GM19452 (cell line): Measurements from ENCODE around the gene AKAP11.
"Not testable (repeated sequence)": the region's sequence is repeated elsewhere in the genome, so short reads cannot be mapped to it uniquely, and the experiment has no call there.

Experiments
- ATAC-seq: cut with Tn5 transposase; IDR thresholded peaks from one replicate; pipeline ENCODE4 v1.9.1; 2021; ENCODE audit not compliant: unreplicated experiment

The AKAP11 gene, protein sequence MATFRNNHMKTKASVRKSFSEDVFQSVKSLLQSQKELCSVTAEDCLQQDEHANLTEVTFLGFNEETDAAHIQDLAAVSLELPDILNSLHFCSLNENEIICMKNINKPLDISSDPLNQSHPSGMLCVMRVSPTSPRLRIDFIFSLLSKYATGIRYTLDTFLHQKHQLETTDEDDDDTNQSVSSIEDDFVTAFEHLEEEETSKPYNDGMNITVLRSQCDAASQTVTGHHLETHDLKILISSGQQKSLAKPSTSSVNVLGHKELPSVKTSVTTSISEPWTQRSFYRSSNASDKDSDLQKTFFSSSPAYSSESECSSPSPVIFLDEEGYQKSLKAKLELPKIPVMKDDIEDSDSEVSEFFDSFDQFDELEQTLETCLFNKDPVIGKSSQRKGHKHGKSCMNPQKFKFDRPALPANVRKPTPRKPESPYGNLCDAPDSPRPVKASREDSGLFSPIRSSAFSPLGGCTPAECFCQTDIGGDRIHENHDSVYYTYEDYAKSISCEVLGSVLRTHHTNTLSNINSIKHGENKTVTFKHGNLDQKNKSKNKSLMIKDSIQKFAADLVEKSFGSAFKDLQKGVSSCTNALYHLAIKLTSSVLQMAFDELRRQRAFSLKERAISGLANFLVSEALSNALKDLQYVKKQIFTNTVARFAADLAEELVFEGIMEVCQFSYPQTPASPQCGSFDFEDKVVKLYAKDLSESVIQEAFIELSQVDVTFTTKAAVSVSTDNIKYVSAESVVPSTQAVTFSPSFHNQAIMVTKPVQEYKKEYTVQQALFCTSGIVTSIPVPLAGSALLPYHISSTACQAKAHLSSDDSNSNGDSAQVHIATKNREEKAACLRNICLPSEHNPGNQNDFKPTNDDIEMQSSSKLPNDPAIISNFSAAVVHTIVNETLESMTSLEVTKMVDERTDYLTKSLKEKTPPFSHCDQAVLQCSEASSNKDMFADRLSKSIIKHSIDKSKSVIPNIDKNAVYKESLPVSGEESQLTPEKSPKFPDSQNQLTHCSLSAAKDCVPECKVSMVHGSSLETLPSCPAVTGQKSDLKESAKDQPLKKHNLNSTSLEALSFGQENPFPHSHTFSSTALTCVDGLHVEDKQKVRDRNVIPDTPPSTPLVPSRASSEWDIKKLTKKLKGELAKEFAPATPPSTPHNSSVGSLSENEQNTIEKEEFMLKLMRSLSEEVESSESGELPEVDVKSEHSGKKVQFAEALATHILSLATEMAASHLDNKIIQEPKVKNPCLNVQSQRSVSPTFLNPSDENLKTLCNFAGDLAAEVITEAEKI (N-terminal part only)

DNA sequence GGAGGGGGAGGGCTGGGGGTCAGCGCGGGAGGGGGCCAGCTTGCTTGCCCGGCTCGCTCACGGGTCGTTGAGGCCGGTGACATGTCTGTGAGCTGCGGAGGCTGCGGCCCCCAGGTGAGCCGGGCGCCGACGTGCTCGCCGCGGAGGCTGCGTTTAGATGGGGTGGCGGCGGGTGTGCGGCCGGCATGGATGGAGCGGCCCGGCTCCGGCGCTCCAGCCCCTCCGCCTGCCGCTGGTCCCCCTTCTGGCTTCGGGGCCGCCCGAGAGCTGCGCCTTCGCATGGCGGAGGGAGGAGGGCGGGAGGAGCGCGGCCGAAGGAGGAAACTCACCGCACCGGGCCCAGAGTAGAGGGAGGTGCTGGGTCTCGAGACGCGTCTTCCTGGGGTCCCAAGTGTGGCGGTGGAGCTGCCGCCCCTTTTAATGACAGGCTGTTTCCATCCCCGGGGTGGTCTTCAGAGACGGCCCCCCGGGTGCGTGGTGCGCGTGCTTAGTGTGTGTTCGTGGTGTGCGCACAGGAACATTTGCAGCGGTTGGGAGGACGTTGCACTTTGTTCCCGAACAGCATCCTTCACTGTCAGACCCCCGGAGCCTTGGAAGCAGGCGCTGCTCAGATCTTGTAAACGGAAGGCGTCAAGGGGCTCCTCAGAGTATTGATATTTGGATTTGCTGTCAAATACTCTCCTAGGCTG is at the start of gene AKAP11:
Gene AKAP11 (plus strand): TSS at position 38 of the 689 bp plus-strand sequence. CDS start 14,197 bp downstream, outside the sequence.
- ATAC-seq: peak; percentile 21

DNA sequence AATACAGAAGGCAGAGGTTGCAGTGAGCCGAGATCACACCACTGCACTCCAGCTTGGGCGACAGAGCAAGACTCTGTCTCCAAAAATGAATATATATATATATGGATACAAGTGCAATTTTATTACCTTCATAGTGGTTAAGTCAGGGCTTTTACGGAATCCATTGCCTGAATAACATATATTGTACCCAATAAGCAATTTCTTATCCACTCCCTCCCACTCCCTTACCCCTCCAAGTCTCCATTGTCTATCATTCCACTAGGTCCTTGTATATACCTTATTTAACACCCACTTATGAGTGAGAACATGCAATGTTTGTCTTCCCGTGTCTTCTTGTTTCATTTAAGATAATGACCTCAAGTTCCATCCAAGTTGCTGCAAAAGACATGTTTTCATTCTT is 48.3 kb upstream of the AKAP11 start:
- no peak for ATAC-seq

DNA sequence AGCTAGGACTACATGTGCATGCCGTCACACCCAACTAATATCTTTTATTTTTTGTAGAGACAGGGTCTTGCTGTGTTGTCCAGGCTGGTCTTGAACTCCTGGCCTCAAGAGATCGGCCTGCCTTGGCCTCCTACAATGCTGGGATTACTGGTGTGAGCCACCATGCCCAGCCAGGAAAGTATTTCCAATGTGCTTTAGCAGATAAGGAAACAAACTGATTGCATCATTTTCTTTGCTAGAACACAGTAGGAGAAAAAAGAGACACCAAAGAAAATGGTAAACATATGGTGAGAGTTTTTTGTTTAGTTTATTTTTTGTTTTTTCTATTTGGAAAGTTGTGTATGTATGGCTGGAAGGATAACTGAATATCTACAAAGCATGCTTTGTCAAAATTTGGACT is 46.9 kb upstream of the AKAP11 start:
- no peak for ATAC-seq

DNA sequence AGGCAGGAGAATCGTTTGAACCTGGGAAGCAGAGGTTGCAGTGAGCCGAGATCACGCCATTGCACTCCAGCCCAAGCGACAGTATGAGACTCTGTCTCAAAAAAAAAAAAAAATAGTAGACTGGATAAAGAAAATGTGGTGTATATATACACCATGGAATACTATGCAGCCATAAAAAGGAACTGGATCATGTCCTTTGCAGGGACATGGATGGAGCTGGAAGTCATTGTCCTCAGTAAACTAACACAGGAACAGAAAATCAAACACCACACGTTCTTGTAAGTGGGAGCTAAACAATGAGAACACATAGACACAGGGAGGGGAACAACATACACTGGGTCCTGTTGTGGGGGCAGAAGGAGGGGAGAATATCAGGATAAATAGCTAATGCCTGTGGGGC is 45.2 kb upstream of the AKAP11 start:
- ATAC-seq: not testable (repeated sequence)

DNA sequence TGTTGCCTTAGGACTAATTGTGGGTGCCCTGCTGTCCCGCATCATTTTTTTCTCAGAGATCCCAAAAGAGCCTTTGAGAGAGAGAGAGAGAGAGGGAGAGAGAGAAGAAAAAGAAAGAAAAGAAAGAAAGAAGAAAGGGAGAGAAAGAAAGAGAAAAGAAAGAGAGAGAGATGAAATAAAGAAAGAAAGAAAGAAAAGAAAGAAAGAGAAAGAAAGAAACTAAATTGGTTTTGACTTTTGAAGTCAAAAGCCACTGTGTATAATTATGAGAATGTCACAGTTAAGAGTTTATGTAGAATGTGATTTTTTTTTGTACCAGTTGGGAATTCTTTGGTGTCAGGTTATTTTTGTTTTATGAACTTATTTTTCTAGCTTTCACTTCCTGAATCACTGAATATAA is 43.4 kb upstream of the AKAP11 start:
- no peak for ATAC-seq

DNA sequence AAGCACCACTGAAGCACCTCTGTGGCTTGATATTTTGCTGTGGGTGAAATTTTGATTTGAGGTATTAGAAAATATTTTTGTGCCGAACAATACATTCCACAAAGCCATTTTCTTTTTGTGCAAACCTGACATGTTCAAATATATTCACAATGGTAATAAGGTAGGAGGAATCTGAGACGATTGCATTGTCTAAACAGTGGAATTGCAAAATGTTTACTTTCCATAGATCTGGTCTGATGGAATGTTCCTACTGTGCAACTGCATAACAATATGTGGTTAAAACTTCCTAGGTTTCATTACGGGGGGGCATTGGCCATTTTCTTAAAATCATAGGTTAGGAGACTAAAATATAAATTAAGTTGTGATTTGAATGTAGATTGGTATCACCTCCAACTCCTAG is 42.7 kb upstream of the AKAP11 start:
- no peak for ATAC-seq

DNA sequence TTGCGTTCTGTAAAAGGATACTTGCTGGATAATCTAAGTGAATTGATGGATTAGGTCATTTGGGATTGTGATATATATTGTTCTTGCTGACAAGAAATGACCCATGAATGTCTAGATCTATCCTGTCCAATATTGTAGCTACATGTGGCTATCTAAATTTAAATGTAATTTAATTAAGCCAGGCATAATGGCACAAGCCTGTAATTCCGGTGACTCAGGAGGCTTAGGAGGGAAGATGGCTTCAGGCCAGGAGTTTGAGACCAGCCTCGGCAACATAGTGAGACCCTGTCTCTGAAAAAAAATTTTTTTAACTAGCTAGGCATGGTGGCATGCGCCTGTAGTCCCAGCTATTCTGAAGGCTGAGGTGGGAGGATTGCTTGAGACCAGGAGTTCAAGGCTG is 39.3 kb upstream of the AKAP11 start:
- ATAC-seq: no peak

DNA sequence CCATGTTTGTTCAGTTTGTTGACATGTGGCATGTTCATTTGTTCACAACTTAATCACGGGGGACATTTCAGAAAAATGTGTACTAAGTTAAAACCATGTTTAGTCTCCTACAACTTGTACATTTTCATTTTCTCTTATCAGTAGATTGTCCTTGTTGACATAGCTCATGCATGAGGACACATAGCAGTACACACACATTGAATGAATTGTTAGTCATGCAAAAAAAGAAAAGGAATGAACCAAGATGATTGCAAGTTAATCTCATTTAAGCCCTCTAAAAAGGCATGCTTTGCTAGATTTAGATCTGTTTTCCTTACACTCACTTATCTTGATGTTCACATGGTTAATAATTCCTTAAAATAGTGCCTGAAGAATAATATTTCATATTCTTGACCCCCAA is 38.2 kb upstream of the AKAP11 start:
- no peak for ATAC-seq

DNA sequence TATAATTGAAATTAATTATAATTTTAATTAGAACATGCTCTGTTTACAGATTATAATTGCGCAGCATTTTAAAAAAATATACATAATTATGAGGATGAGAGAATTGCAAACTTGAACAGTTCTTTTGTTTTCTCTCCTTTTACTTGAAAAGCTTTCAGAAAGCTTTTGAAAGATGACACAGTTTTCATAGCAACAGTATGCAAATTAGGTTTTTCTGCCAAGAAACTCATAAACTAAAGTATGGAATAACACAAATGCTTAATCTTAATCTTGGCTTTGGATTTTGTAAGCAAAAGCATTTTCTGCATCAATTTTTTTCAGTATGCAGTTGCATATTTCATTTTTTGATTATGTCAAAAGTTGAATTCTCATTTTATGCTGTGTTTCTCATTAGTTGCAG is 32.8 kb upstream of the AKAP11 start:
- no peak for ATAC-seq

DNA sequence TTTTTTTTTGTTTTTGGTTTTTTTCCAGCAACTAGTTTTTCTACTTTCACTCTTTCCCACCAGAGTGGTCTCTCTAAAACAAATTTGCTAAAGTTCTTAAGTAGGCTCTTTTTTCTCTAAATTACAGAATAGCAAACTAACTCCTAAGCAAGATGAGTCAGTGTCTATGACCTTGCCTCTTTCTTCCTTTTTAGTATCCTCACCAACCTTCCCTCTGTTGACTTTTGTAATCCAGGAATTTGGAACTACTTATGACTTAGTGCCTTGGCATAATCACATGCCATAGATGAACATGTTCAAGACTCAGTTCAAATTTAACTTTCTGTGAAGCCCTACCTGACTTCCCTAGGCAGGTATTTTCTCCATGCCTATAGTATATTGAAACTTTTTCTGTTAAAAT is 32.3 kb upstream of the AKAP11 start:
- no peak for ATAC-seq

DNA sequence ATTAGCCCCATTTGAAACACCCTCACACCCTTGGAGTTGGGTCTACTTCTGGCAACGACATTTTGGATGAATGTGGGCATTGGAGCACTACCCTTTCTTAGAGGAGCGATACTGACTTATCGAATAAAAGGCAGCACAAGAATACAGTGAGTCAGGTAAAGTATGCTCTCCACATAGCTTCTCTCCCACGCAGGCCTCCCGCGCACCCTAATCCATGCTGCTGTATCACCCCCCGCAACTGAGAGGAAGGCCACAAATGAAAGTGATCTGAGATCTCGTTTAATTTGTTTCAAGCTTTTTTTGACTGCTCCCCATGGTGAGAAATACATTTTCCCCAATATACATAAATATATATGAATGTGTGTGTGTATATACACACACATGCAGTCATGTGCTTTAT is 25.4 kb upstream of the AKAP11 start:
- ATAC-seq: no peak

DNA sequence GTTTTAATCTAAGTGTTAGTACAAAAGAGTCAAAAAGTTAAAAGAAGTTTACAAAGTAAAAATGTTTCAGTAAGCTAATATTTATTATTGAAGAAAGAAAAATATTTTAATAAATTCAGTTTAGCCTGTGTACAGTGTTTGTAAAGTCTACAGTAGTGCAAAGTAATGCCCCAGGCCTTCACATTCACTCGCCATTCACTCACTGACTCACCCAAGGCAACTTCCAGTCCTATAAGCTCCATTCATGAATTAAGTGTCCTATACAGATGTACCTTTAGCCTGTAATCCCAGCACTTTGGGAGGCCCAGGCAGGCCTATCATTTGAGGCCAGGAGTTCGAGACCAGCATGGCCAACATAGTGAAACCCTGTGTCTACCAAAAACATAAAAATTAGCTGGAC is 24.1 kb upstream of the AKAP11 start:
- no peak for ATAC-seq

DNA sequence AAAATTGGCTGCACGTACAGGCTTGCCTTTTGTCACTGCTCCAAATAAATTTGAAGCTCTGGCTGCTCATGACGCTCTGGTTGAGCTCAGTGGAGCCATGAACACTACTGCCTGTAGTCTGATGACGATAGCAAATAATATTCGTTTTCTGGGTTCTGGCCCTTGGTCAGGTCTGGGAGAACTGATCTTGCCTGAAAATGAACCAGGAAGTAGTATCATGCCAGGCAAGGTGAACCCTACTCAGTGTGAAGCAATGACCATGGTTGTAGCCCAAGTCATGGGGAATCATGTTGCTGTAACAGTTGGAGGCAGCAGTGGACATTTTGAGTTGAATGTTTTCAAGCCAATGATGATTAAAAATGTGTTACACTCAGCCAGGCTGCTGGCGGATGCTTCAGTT is 16.1 kb upstream of the AKAP11 start:
- no peak for ATAC-seq

DNA sequence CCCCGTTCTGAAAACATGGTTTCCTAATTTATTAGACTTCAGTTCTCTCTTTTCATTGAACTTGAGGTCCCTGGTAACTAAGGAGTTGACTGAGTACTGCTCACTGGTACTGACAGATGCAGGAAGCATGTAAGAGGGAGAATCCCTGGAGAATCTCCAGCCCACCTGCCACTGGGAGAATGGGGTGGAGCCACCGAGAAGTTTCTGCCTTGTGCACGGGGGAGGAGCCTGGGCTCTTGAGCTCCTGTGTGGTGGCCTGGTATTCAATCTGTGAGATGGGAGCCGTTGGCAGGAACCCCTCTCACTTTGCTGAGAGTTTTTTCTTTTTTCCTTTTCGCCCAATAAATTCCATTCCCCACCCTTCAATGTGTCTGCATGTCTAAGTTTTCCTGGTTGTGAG is 13.2 kb upstream of the AKAP11 start:
- no peak for ATAC-seq

DNA sequence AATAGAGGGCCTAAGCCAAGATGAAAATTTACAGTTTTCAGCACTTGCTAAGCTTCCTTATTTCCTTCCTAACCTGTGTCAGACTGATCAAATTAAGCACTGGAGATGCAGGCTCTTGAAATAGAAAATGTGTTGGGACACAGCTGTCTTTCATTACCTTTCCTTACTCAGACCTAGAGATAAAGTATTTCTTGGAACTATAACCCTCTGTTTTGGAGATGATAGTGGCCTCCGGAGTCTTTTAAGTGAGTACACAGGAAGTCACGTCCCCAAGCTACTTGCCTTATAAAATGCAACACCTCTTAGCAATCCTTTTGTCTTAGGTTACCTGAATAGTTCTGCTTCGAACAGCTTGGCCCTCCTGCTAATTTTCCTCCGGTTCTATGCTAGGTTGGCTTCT is 12.4 kb upstream of the AKAP11 start:
- no peak for ATAC-seq

DNA sequence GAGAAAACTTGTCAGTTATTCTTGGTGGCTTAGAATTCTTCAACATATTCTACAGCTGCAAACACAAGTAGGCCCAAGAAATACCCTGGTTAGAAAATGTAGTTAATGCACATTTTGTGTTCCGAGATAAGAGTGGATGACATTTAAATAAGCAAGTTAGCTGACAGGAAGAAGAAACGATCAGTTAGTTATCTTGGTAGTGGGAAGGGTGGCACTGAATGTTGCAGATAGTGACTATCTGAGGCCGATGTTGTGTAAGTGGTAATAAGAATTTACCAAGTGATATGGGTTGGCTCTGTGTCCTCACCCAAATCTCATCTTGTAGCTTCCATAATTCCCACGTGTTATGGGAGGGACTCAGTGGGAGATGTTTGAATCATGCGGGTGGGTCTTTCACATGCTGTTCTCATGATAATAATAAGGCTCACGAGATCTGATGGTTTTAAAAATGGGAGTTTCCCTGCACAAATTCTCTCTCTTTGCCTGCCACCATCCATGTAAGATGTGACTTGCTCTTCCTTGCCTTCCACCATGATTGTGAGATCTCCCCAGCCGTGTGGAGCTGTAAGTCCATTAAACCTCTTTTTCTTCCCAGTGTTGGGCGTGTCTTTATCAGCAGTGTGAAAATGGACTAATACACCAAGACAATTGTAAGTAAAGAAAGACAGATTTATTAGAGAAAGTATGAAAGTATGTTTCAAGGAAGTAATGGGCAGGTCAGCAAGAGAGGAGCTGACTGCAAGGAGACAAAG is 10.9 kb upstream of the AKAP11 start:
- ATAC-seq: no peak

DNA sequence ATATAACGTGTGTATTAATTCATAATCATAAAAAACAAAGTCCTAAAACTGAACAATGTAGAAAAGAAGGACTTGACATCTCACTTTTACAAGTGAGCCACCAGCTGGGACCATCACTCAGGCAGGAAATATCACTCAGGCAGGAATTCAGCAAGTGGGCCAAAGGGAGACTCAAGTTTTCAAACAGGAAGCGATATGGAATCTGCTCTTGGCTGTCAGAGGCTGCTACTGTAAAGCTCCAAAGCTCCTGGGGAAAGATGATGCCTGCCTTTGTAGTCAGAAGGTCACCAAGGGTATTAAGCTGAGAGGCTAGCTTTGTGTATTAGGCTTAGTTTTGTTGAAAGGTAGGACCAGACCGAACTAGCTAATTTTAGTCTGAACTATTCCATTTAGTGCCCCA is 5.5 kb upstream of the AKAP11 start:
- ATAC-seq: no peak

DNA sequence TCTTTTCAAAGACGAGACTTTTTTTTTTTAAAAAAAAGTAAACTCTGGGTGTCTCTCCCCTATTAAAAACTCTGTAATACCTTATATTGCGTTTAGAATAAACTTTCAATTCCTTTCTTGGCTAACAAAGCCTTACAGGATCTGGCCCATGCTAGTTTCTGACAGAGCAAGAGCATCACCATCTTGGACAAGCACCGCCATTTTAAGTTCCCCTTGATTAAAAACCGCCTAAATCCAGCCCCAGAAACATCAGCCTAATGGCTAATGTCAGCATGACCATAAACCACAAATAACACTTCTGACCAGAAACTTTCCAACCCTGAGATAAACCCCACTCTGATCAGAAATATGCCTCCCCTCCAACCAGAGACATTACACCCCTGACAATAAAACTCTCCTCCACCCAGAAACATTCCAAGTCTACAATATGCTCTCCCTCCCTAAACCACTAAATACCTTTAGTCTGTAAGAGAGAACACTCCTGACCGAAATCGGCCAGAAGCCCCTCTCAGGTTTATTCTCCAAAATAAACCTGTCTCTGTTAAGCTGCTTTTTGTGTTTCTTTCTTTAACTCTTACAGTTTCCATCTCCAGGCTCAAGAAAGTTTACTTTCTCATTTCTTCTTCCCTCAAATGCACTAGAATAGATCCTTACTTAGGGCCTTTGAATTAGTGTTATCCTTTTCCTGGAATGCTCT is 1.6 kb upstream of the AKAP11 start:
- no peak for ATAC-seq

DNA sequence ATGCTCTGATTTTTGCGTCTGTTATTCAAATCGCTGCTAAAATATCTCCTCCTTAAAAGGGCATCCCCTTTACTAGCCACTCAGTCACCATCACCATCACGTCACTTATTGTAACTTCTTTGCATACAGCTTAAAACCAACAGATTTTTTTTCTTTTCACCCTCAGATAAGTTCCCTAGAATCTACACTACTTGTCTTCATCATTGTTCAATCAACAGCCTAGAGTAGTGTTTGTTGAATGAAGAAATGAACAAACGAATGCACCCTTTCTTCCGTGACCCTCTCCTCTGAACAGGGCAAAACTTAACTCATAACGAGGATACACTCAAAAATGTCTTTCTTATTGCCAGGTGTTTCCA is 1.1 kb upstream of the AKAP11 start:
- ATAC-seq: no peak
